T-helper 9 cell (primary cell): ENCODE measurements around the gene EDN1.
"Not testable (repeated sequence)": the region's sequence is repeated elsewhere in the genome, so short reads cannot be mapped to it uniquely, and the experiment has no call there.

ENCODE experiments used
- DNase-seq: peaks from one replicate; pipeline ENCODE4 v3.0.0-alpha.2; 2020

EDN1 gene

DNA sequence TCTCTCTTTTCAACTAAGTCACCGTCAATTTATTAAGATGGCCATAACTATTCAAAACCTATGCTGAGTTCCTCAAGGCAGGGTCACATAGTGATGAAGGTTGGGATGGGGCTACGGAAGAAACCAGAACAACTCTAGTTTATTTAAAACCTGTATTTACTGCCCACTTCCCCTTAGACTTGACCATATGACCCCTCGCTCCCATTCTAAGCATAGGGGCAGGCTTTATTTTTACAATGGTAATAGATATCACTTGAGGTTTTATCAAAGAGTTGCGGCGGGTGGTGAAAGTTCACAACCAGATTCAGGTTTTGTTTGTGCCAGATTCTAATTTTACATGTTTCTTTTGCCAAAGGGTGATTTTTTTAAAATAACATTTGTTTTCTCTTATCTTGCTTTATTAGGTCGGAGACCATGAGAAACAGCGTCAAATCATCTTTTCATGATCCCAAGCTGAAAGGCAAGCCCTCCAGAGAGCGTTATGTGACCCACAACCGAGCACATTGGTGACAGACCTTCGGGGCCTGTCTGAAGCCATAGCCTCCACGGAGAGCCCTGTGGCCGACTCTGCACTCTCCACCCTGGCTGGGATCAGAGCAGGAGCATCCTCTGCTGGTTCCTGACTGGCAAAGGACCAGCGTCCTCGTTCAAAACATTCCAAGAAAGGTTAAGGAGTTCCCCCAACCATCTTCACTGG is 5.5 kb downstream of the EDN1 start:
- no peak for DNase-seq

DNA sequence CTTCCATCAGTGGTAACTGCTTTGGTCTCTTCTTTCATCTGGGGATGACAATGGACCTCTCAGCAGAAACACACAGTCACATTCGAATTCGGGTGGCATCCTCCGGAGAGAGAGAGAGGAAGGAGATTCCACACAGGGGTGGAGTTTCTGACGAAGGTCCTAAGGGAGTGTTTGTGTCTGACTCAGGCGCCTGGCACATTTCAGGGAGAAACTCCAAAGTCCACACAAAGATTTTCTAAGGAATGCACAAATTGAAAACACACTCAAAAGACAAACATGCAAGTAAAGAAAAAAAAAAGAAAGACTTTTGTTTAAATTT is 6.1 kb downstream of the EDN1 start:
- DNase-seq: no peak

DNA sequence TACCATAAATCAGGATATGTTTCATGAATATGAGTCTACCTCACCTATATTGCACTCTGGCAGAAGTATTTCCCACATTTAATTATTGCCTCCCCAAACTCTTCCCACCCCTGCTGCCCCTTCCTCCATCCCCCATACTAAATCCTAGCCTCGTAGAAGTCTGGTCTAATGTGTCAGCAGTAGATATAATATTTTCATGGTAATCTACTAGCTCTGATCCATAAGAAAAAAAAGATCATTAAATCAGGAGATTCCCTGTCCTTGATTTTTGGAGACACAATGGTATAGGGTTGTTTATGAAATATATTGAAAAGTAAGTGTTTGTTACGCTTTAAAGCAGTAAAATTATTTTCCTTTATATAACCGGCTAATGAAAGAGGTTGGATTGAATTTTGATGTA is 6.4 kb downstream of the EDN1 start:
- no peak for DNase-seq

DNA sequence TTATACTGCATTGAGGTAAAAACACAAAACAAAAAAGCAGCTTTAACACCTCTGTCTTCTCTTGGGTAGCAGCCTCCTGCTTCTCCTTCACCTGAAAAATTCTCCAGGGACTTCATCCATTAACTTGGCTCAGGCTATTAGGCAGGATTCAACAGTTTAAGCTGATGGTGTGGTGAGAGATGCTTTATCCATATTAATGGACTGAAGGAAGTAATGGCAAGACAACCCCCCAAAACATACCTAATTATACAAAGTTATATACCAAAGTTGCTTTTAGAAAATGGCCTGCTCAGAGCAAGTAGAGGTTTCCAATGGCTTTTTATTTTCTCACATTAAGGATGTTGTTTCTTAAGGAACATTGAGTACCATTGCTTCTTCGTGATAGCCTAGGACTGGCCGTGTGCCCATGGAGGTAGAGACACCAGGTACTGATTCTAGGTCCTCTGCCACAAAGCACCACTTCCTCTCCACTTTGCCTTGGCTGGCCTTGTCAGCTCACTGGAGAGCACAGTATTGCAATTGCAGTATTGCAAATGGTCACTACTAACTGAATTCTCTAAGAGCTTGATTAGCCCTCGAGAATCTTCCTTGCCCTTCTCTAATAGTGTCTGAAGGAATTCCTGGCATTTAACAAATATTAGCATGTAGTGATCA is 7.3 kb downstream of the EDN1 start:
- no peak for DNase-seq

DNA sequence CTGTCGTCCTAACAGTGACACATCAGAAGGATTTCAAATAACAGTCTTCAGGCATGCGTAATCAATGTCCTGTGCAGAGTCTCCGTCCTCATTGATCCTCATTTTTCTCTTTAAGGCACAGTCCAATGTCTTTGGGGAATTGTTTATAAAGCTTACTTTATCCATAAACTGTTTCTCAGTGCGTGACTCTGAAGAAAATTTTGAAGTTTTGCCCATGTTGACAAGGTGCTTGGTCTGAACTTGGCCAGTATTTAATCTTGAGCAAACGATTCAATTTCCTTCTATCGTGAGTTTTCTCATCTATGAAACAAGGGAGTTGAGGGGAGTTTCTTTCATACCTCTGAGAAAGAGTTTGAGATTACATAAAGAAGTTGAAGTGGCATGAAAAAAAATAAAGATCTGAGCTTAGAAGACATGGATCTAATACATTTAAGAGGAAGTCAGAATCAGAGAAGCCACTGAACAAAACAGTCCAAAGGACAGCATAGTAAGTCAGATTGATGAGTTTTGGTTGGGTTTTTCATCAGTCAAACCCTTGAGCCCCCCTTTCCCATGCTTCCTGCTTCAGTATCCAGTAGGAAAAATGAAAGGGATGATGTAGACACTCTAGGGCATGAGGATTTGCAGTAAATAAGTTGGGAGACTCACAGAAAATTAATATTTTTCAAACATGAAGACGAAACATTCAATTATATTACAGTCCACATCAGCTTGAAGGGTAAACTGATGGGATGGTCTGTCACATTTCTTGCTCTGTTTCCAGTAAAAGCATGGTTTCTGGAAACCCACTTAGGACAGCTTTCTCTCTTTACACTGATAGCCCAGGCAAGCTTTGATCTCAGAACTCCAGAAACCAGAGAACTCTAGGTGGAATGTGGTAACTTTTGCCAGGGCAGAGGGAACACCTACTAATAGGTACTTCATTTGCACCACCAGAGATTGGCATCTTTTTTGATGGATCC is 8.1 kb downstream of the EDN1 start:
- no peak for DNase-seq

DNA sequence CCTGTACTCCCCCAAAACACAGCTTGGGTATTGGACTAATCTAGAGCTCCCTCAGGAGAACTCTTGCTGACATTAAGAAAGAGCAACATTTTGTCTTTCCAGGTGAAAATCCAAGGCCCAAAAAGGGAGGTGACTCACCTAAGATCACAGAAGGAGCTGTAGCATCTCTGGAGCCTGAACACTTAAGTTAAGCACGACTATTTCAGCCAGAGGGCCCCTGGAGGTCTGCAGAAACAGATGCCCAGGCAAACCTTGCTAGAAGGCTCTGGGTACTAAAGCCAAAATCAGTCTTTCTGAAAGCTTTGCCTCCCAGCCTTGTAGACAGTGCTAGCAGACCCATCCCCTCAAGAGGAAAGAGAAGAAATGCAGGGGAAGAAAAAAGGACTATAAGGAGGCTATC is 8.8 kb downstream of the EDN1 start:
- DNase-seq: no peak

DNA sequence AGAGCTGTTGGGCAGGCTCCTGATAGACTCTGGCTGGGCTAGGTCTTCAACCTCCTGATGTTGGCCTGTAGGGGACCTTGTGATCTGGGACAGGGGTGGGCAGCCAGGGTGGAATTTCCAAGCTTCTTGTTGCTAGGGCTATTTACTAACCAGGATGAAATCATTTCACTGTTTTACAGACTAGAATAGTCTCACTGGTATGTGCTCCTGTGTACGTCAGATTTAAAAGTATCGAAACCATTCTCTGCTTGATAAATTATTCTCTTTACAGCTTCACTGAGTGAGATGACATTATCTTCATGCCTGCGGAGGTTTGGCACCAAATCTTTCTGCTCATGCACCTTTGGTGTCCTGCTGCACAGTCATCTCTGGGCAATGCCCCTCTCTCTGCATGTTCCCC is 10.9 kb downstream of the EDN1 start:
- DNase-seq: no peak

DNA sequence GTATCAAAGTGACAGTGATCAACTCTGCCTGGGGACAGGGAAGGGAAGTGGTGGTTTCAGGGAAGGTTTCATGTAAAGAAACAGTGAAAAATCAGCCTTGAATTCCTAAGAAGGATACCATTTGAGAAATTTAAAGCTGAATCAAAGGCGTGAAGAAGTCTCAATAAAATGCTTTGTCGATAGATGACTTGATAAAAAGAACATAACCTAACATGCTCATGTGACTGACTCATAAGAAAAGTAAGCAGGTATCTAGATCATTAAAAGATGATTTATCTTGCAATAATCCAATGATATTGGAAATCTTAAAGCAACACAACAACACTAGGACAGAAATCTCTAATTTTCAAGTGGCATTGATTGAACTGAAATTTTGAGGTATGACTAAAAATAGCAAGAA is 14.3 kb downstream of the EDN1 start:
- no peak for DNase-seq

DNA sequence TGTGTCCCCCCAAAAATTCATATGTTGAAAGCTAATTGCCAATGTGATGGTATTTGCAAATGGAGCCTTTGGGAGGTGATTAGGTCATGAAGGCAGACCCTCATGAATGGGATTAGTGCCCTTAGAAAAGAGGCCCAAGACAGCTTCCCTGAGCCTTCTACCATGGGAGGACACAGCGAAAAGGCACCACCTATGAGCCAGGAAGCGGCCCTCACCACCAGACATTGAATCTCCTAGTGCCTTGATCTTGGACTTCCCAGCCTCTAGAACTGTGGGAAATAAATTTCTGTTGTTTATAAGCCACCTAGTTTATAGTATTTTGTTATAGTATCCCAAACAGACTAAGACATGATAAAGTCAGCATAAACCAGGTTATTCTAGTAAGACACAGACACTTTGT is 18.9 kb downstream of the EDN1 start:
- no peak for DNase-seq

DNA sequence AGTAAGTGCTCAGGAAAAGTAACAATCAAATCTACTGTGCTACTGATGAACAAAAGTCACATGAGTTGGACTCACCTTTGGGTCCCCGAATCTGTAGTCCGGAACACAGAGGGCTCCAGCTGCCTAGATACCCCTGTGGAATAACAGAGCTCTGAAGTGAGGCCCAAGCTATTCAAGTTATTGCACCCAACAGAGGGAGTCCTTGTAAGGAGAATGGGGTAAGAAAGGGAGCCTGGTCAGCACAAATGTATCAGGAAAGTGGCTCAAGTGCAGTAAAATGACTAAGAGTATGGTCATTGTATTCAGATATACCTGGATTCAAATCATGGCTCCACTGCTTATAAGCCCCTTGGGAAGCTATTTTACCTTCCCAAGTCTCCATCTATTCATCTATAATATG is 20.9 kb downstream of the EDN1 start:
- DNase-seq: no peak

DNA sequence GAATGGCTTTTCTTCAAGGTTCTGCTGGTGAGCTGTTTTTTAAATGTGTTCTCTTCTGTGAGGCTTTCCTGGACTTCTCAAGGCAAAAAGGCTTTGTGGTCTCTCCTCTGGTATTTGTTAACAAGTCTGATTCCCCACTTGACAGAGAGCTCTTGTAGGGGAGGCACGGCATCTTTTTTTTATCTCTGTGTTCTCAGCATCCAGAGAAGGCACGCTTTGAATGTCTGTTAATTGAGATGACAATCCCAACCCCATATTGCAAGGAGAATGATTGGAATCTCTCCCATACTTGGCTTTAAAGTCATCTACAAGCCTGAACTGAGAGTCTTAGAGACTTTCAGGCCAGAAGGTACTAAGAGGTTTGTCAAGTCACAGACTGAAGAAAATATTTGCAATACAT is 22.6 kb downstream of the EDN1 start:
- no peak for DNase-seq

DNA sequence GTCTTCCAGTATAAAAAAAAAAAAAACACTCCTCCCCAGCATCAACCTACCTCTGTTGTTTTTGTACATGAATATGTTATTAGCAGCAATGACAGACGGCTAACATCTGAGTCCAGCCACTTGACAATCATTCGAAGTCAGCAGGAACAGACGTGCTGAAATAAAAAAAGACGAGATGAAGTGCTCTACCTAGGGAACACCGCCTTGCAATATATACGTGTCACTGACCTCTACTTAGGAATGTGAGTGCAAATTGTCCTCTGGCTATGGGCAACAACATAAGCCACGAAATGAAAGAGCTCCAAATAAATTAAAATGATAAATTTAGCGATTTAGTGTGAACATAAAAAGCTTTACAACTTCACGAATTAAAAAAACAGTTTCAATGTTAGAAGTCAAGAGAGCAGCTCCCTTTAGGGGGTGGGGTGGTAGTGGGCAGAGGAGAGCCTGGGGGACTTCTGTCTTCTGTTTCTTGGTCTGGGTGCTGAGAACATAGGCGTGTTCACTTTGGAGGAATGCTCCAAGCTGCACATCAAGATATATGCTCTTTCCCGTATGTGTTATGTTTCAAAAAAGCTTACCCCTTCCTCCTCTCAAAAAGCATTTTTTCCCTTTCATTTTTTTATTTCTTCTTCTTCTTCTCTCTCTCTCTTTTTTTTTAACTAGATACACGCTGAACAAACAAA is 23.3 kb downstream of the EDN1 start:
- no peak for DNase-seq

DNA sequence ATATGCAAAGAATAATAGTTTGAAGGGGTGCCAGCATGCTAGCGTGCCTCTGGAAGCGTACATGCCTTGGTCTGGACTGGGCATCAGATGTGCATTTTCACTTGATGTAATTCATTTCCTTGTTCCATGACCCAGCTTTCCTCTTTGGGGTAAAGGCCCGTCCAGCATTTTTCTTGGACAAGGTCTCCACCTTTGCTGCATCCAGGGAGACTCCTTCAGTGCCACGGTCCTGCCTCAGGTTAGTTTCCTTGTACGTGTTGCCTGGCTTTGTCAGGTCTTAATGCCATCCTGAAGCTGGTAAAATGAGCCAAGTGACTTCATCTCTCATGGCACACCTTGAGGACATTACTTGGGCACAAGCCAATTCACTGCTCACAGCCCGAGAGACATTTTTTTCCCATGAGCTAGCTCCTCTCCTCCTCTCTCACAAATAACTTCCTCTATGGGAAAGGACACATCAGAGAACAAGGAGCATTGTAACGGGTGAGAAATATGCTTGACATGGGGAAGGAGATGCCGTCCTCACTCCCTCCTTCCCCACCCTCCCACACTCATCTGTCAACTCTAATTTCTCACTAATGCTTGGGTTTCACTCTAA is 23.9 kb downstream of the EDN1 start:
- no peak for DNase-seq

DNA sequence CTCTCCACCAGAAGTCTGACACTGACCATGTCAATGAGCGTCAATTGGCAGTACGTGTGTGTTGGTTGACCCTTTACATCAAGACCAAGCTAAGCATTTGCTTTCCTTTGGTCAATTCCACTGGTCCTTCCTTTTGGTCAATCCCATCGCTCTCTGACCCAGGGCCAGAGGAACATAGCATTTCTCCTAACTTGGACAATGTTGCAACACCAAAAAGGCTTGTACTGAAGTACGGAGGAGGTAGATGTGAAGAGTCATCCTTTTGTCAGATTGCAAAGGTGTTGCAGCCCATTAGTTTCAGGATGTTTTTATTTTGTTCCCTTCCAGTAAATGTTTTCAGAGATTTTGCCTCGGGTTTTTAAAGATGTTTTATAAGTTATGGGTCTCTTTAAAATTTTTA is 24.6 kb downstream of the EDN1 start:
- DNase-seq: no peak

DNA sequence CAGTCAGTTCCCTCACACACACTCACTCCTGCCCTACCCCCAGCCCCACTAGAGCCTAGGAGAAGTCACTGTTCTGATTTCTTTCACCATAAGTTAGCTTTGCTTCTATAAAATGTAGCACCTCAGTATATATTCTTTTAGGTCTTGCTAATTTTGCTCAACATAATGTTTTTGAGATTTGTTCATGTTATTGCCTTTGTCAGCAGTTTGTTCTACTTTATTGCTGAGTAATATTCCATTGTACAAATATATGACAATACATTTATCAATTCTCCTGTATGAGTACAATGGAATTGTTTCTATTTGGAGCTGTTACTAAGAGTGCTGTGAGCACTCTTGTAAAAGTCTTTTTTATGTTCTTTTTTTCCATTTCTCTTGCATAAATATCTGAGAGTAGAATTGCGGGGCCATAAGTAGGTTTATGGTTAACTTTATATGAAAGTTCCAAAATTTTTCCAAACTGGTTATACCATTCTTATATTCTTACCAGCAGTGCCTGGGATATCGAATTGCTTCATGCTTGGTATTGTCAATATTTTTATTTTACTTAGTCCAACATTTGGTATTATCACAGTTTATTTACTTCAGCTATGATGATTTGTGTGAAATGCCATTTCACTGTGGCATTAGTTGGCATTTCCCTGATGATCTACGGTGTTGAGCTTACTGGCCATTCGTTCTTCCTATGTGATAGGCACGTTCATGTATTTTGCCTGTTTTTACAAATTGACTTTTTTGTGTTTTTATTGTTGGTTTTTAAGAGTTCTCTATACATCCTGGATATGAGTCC is 25.3 kb downstream of the EDN1 start:
- no peak for DNase-seq

DNA sequence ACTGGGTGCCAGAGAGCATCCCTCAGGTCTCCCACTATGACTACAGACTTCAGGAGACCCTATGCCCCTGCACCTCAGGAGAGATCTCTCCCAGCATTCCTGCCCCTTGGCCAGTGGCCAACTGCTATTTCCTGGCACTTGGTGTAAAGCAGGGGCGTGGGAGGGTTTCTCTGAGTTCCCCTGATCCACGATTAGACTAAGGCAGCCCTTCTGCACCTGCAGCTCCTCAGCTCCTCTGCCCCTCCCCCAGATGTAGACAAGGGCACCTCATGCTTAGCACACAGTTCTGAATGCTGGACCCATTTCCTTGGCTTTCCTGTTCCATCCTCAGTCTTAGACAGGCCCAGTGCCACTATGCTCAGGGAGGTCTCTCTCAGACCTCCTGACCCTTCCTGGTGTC is 28.6 kb downstream of the EDN1 start:
- DNase-seq: no peak

DNA sequence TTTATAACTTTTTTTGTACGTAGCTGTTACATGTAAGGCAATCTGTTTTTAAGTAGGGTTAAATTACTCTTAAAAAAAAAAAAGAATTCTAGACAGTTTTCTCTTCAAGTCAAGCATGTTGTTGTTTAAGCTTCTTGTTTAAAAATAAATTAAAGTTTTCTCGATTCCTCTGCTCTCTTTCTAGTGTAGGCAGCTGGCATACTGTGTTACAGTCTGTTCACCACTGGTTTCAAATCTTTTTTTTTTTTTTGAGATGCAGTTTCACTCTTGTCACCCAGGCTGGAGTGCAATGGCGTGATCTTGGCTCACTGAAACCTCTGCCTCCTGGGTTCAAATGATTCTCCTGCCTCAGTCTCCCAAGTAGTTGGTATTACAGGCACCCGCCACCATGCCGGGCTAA is 29.9 kb downstream of the EDN1 start:
- DNase-seq: not testable (repeated sequence)

DNA sequence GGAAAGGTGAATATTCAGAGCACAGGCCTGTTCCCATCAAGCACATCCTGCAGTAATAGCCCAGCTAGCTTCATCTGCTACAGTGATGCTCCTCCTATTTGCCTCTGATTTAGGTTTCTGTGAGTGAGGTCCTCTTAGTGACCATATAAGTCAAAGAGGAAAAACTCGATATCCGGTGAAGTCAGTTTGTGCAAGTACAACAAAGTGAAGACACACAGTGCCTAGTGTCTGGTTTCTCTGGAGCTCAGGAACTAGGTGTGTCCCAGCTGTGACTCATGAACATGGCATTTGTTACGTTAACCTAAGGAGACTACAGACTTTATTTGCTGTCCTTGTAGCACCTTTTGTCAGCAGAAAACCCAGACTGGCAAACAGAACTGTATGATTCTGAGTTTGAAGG is 33.9 kb downstream of the EDN1 start:
- DNase-seq: no peak

DNA sequence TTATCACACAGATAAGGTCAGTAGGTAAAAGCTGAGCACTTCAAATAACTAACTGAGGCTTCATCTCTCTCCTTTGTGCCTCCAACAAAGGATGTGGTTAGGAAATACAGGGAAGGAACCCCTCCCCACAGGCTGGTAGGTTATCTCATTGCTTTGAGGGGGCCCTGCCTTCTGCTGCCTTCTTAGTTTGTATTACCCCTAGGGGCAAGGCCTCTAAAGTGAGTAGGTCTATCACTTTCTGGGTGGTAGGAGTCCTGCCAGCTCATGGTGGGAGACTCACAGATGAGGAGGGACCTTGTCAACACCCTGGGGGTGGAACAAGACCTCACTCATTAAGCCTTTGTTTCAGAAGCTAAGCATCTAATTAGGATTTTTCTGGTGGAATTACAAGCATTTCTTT is 34.6 kb downstream of the EDN1 start:
- DNase-seq: no peak

DNA sequence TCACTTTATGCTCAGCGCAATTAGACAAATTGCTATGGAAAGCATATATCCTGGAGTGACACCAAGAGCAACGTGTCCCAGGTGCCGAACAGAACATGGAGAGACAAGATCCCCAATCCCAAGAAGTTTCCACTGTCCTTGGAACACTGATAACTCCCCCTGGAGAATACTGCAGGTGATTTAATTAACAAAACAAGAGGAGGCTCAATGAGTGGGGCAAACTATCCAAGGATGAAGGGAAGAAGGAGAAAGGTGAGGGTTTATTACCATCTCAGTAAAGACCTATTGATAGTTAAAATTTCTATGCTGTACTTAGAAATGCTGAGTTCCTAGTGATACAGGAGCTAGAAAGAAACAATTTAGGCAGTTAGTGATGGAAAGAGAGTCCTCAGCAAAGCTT is 35.7 kb downstream of the EDN1 start:
- DNase-seq: no peak

DNA sequence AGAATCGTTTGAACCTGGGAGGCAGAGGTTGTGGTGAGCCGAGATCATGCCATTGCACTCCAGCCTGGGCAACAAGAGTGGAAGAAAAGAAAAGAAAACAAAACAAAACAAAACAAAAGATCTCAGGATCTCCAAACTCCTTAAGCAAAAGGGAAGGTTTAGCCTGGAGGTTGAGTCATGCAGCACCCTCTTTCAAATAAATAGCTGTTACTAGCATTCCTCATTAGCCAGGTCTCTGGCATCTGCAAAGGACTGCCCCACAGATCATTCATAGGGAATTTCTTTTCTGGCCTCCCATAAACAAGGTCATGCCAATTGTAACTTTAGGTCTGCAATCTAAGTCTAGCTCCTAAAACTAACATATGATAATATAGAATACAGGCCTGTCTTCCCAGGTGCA is 37.2 kb downstream of the EDN1 start:
- DNase-seq: no peak

DNA sequence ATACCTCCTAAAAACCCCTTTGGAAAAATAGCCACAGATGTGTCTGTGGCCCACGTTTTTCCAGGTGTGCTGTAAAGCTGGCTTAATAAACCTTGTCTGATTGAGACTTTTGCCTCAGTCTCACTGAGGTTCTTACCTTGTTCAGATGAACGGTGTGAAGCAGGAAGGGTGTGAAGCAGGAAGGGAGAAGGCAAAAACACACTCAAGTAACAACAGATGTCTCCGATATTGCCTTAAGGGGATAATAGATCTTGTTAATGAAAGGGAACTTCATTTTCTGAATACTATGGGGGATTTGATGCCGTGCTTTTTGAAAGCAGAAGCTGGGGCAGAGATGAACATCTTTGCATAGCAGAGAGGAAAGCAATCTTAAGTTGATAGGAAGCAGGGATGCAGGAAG is 37.8 kb downstream of the EDN1 start:
- DNase-seq: no peak
